ENCODE measurements around the gene RP2.

DNA sequence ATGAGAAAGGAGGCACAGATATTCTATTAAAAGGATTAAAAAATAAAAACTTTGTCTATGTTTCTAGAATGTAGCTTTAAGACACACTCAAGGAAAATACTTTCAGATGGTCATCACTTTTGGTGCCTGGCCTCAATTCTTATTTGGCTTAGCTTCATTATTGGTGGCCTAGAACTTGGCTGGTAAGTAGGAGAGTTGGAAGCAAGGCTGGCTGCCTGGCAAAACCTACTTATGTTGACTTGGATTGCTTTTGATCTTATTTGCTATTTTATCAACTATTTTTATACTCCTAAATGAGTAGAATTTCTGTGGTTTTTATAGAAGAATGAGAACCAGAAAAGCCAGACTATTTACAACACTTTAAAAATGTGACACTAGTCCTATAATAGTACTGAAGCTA is 40.1 kb downstream of the RP2 start:
- no peak for TF ChIP-seq POLR2A (IDR thresholded peaks at IDR 0.05)
- no peak for TF ChIP-seq POLR2AphosphoS5 (IDR thresholded peaks at IDR 0.05)
